Left ventricle myocardium superior (tissue), 1 donor: ENCODE measurements around the gene CNNM1. TPM values are rescaled to one million over a fixed set of nuclear protein-coding genes. Genes with fewer than 3 reads are reported as not detected.
A peak's percentile ranks its signal among the peaks of the same experiment; 100 is the strongest.

Experiments
- ATAC-seq: fragments of 200-7000 bp; cut with Tn5 transposase; one replicate; pipeline ENCODE4 v1.9.1; 2020; ENCODE audit warnings: mild to moderate bottlenecking, moderate library complexity
- DNase-seq: peaks from one replicate; pipeline ENCODE4 v3.0.0-alpha.2; 2020
- intact Hi-C: fragments of 100-400 bp; cut with micrococcal nuclease; formaldehyde crosslinking; loops from one replicate; pipeline ENCODE4 v1.11.0; 2022
- total RNA-seq: library from RNA; stranded (reverse); fragmentation: NEBNext Ultra II Directional; extraction: Animal tissue kit (Norgen Biotek cat#: 25700); gene quantifications from one replicate; pipeline ENCODE4 v1.2.1, GENCODE V29; 2021
- donor health status: DM: no; HTN: yes; CAD: no; lungs with severe emphysema.

The CNNM1 gene
- total RNA-seq, 1 donor from 2014 or later, result 0.10 TPM

GRCh38 chr10:99432047-99432446 is 102.9 kb downstream of the CNNM1 start:
- intact Hi-C loops, result loop anchor here (5.0 to 10.0 kb wide), 2 partner anchors 185 to 283 kb away; no protein-coding TSS in a partner anchor
- DNase-seq, result no peak
- no peak for ATAC-seq

- DNase-seq, result no peak
- intact Hi-C loops, result loop anchor here (5.0 to 10.0 kb wide), 2 partner anchors 184 to 282 kb away; no protein-coding TSS in a partner anchor
- no peak for ATAC-seq
These were observed 103.7 kb downstream of the CNNM1 start for GRCh38 chr10:99432881-99433280.

- ATAC-seq (no peak), DNase-seq (no peak)
- intact Hi-C loops, result loop anchor here (5.0 to 10.0 kb wide), 2 partner anchors 184 to 281 kb away; no protein-coding TSS in a partner anchor
These were observed 104.3 kb downstream of the CNNM1 start for GRCh38 chr10:99433378-99434020.

GRCh38 chr10:99435986-99436638 is 107.0 kb downstream of the CNNM1 start:
- DNase-seq (no peak), ATAC-seq (peak; percentile 30)
- intact Hi-C loops, result loop anchor here (10.0 kb wide), 1 partner anchor 279 kb away; no protein-coding TSS in a partner anchor

- ATAC-seq (no peak), DNase-seq (no peak)
- intact Hi-C loops, result loop anchor here (10.0 kb wide), 1 partner anchor 276 kb away; no protein-coding TSS in a partner anchor
These were observed 109.7 kb downstream of the CNNM1 start for GRCh38 chr10:99438890-99439289.

GRCh38 chr10:99442394-99442793 is 113.2 kb downstream of the CNNM1 start:
- DNase-seq (no peak), ATAC-seq (no peak)
- intact Hi-C loops, result no loop called here

GRCh38 chr10:99443500-99443899 is 114.3 kb downstream of the CNNM1 start:
- ATAC-seq, result no peak
- DNase-seq, result no peak
- intact Hi-C loops, result no loop called here

Other genes starting within 250 kb of the CNNM1 start
- not detected for gene HPSE2, start 93.5 kb upstream of the CNNM1 start, total RNA-seq
- 587 TPM for gene GOT1, start 101.3 kb downstream of the CNNM1 start, total RNA-seq
- not detected for gene NKX2-3, start 203.6 kb downstream of the CNNM1 start, total RNA-seq